ENCODE data around the gene POLRMT. TPM values are rescaled to one million over a fixed set of nuclear protein-coding genes. Genes with fewer than 3 reads are reported as not detected.

POLRMT gene
- total RNA-seq, 1 experiment from 2014 or later = 104 TPM

DNA sequence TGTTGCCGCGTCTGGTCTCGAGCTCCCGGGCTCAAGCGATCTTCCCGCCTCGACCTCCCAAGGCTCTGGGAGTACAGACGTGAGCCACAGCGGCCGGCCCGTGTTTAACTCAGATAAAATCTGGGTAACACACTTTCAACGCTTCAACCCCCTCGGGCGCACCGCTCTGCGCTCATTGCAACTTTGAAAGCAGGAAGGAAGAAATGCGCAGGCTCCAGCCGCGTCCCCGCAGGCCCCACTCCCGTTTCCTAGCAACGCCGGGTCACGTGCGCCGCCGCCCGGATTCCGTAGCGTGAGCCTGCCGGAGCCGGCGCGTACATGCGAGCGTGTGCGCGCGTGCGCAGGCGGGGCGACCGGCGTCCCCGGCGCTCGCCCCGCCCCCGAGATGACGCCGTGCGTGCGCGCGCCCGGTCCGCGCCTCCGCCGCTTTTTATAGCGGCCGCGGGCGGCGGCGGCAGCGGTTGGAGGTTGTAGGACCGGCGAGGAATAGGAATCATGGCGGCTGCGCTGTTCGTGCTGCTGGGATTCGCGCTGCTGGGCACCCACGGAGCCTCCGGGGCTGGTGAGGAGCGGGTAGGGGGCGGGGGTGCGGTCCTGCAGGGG is 61.1 kb downstream of the POLRMT start, which contains the start of gene BSG:
TSS of gene BSG (plus strand) at position 457 of the 603 bp plus-strand sequence. CDS start at position 496, 39 bp downstream.
- WGBS (ENCODE audit: extremely low coverage, insufficient read length, low lambda C conversion rate) = no CpG with 5 or more reads among the region's 79 CpGs
- peaks cover 11 to 21% (median 17%) of the 10 kb centered on the region in 3 experiments for H3K36me3 Mint-ChIP-seq (ENCODE audit: insufficient read depth in 1 of 3, low read depth in 3 of 3)
- H2BK12ac ChIP-seq (ENCODE audit: insufficient read length, low read depth, low read length) = no peak within 1 kb of the TSS

More for the DNA sequence above, 61.1 kb downstream of the POLRMT start, which contains the start of gene BSG:
- Mint-ChIP-seq H3K27me3 (ENCODE audit: low read depth) (peaks cover 19% of the 10 kb centered on the region), H3K27ac (peak within 1 kb of the TSS; percentile 97 to 98 (median 98); a peak in 6 of 7 replicates), H3K4me1 (peaks cover 24 to 44% of the 10 kb centered on the region in 2 experiments), H3K4me3 (peak within 1 kb of the TSS; percentile 86 to 91), H3K9me3 (peaks cover 13% of the 10 kb centered on the region in 2 experiments)
- peak within 1 kb of the TSS; percentile 95 for H3K4me2 ChIP-seq (ENCODE audit: insufficient read depth, insufficient read length, low read length)
- H3K14ac ChIP-seq (ENCODE audit: insufficient read depth, low read length) = peak within 1 kb of the TSS; percentile 84
- H2BK120ac ChIP-seq (ENCODE audit: low read depth, low read length, poor library complexity, severe bottlenecking) = peak within 1 kb of the TSS; percentile 15
- H3K27ac ChIP-seq (ENCODE audit: insufficient read length, low read depth, low read length) = peak within 1 kb of the TSS; percentile 37
- peak within 1 kb of the TSS; percentile 95 for H3K9ac ChIP-seq (ENCODE audit: extremely low read depth, insufficient read length, low read length)
- H3K18ac ChIP-seq (ENCODE audit: insufficient read length, low read depth, low read length) = peak within 1 kb of the TSS; percentile 85
- H2AFZ ChIP-seq (ENCODE audit: low read length) = no peak within 1 kb of the TSS
- peaks cover 2% of the 10 kb centered on the region for H4K20me1 ChIP-seq (ENCODE audit: control insufficient read depth, insufficient read depth, insufficient read length)
- H2BK15ac ChIP-seq (ENCODE audit: low read depth, low read length) = no peak within 1 kb of the TSS
- H3K27me3 ChIP-seq (ENCODE audit: insufficient read depth, low read length) = no peaks in the 10 kb centered on the region
- TF ChIP-seq CTCF (conservative IDR thresholded peaks at IDR 0.05) = no peak
- peak within 1 kb of the TSS; percentile 79 for H4K91ac ChIP-seq (ENCODE audit: insufficient read length, low read depth, low read length)
- H4K5ac ChIP-seq (ENCODE audit: insufficient read length, low read depth, low read length) = no peak within 1 kb of the TSS
- H3K79me2 ChIP-seq (ENCODE audit: insufficient read depth, low read length) = peaks cover 40% of the 10 kb centered on the region
- no peak within 1 kb of the TSS for H4K8ac ChIP-seq (replicated peaks; ENCODE audit: insufficient read length, low read depth, low read length)
- no peak within 1 kb of the TSS for H3T11ph ChIP-seq (ENCODE audit: low read length)
- DNase-seq = peak; percentile 98
- no peak within 1 kb of the TSS for H2AK5ac ChIP-seq (ENCODE audit: insufficient read length, low read length)
- H2BK5ac ChIP-seq (ENCODE audit: insufficient read length, low read length) = no peak within 1 kb of the TSS
- no peak within 1 kb of the TSS for H3K56ac ChIP-seq (ENCODE audit: insufficient read length, low read depth, low read length)
- peaks cover 15% of the 10 kb centered on the region for H3K23me2 ChIP-seq (ENCODE audit: insufficient read length, low read depth, low read length, poor library complexity, severe bottlenecking)
- H3K4ac ChIP-seq (ENCODE audit: low read depth, low read length) = peak within 1 kb of the TSS; percentile 10
- H3K23ac ChIP-seq (ENCODE audit: insufficient read length, low read depth, low read length) = no peak within 1 kb of the TSS
- H3K9me3 ChIP-seq (ENCODE audit: control insufficient read depth, low read depth, low read length) = no peaks in the 10 kb centered on the region
- H2BK20ac ChIP-seq (ENCODE audit: low read depth, low read length, poor library complexity, severe bottlenecking) = no peak within 1 kb of the TSS
- H3K79me1 ChIP-seq (ENCODE audit: insufficient read depth, low read depth, low read length, poor library complexity, severe bottlenecking) = peaks cover 3% of the 10 kb centered on the region
- H3K4me1 ChIP-seq (ENCODE audit: insufficient read depth, low read length) = no peaks in the 10 kb centered on the region; the same call in 1 of the 2 replicates
